HL-60 (cell line): ENCODE data around the gene SLC28A1.

Source experiments
- DNase-seq, 2 experiments: peaks; one replicate each; pipeline ENCODE4 v3.0.0-alpha.2; 2010 to 2020; ENCODE audit warnings: low read depth in 1 of 2, low spot score in 1 of 2
- H3K27ac ChIP-seq: fragments of 250-450 bp; sonication (Bioruptor Pico); replicated peaks from 2 replicates; pipeline ENCODE4 v1.5.1; 2020; ENCODE audit warnings: mild to moderate bottlenecking, moderate library complexity
- H3K27me3 ChIP-seq: fragments of 250-450 bp; sonication (Bioruptor Pico); 2 replicates; pipeline ENCODE4 v1.5.1; 2021; ENCODE audit warnings: mild to moderate bottlenecking, moderate library complexity; ENCODE audit not compliant: insufficient read depth, poor library complexity, severe bottlenecking
- H3K4me3 ChIP-seq: replicated peaks from 2 replicates; pipeline ENCODE4 v1.5.1; 2011; ENCODE audit warnings: mild to moderate bottlenecking, control low read depth, low read length; ENCODE audit not compliant: insufficient read depth
- CTCF ChIP-seq: IDR thresholded peaks from one replicate; pipeline ENCODE4 v1.5.1; 2011; ENCODE audit warnings: low read length, control low read depth, inconsistent platforms; ENCODE audit not compliant: insufficient read depth
- GABPA ChIP-seq: IDR thresholded peaks from 2 replicates; pipeline ENCODE4 v1.6.1; 2012; ENCODE audit warnings: low read depth
- POLR2AphosphoS5 ChIP-seq: IDR thresholded peaks from 2 replicates; pipeline ENCODE4 v1.6.1; 2012; ENCODE audit warnings: low read depth
- REST ChIP-seq: IDR thresholded peaks from 2 replicates; pipeline ENCODE4 v1.6.1; 2012; ENCODE audit warnings: low read depth; ENCODE audit not compliant: insufficient replicate concordance
- SPI1 ChIP-seq: IDR thresholded peaks from 2 replicates; pipeline ENCODE4 v1.6.1; 2012; ENCODE audit warnings: low read depth, mild to moderate bottlenecking, borderline replicate concordance

SLC28A1 gene

GRCh38 chr15:84865074-84865569, 19.3 kb upstream of the SLC28A1 start:
- Histone ChIP-seq H3K27ac (no peak overlapping the region), H3K27me3 (no peaks in the 10 kb centered on the region), H3K4me3 (no peak overlapping the region)
- no peak for DNase-seq
- no peak for TF ChIP-seq GABPA
- TF ChIP-seq REST: no peak
- no peak for TF ChIP-seq SPI1
- TF ChIP-seq POLR2AphosphoS5: no peak
- no peak for TF ChIP-seq CTCF

GRCh38 chr15:84868037-84868880, 16.2 kb upstream of the SLC28A1 start:
- no peak for DNase-seq
- H3K27ac ChIP-seq: no peak overlapping the region
- no peak for TF ChIP-seq REST
- no peak for TF ChIP-seq CTCF
- no peak for TF ChIP-seq GABPA
- no peak for TF ChIP-seq POLR2AphosphoS5
- TF ChIP-seq SPI1: no peak
- no peaks in the 10 kb centered on the region for H3K27me3 ChIP-seq
- no peak overlapping the region for H3K4me3 ChIP-seq

- no peak overlapping the region for H3K4me3 ChIP-seq
- TF ChIP-seq SPI1: no peak
- TF ChIP-seq CTCF: no peak
- no peak for TF ChIP-seq REST
- TF ChIP-seq POLR2AphosphoS5: no peak
- no peak for TF ChIP-seq GABPA
- H3K27me3 ChIP-seq: no peaks in the 10 kb centered on the region
- H3K27ac ChIP-seq: peak overlapping the region; percentile 63
- no peak for DNase-seq
Measured at GRCh38 chr15:84869510-84869909, 15.0 kb upstream of the SLC28A1 start.
